Effector memory CD8-positive, alpha-beta T cell (primary cell): ENCODE data around the gene SLC4A1.

Experiments
- ATAC-seq: fragments of 150-1000 bp; cut with Tn5 transposase; replicated peaks from 2 replicates; pipeline ENCODE4 v1.10.0; 2021; ENCODE audit warnings: mild to moderate bottlenecking, moderate library complexity
- DNase-seq, 3 experiments: peaks; one replicate each; pipeline ENCODE4 v3.0.0; 2021
- H3K27ac Mint-ChIP-seq, 2 donors: one replicate each; pipeline ENCODE4 v1.8.0; 2022; ENCODE audit warnings: mild to moderate bottlenecking in 2 of 2, mixed read lengths in 2 of 2, moderate library complexity in 2 of 2
- H3K27me3 Mint-ChIP-seq, 2 donors: one replicate each; pipeline ENCODE4 v1.8.0; 2022; ENCODE audit warnings: mixed read lengths in 2 of 2
- H3K36me3 Mint-ChIP-seq: one replicate; pipeline ENCODE4 v1.8.0; 2022; ENCODE audit warnings: mild to moderate bottlenecking, moderate library complexity, mixed read lengths; ENCODE audit not compliant: insufficient read depth
- H3K4me1 Mint-ChIP-seq, 2 donors: one replicate each; pipeline ENCODE4 v1.8.0; 2022; ENCODE audit warnings: low read depth in 2 of 2, mixed read lengths in 2 of 2
- H3K4me3 Mint-ChIP-seq, 2 donors: one replicate each; pipeline ENCODE4 v1.8.0; 2022; ENCODE audit warnings: mild to moderate bottlenecking in 2 of 2, mixed read lengths in 2 of 2, moderate library complexity in 2 of 2
- H3K9me3 Mint-ChIP-seq, 2 donors: one replicate each; pipeline ENCODE4 v1.8.0; 2022; ENCODE audit warnings: mixed read lengths in 2 of 2

Gene SLC4A1

GRCh38 chr17:44198721-44199552 is 69.0 kb downstream of the SLC4A1 start:
- no peaks in the 10 kb centered on the region for H3K27me3 Mint-ChIP-seq
- no peaks in the 10 kb centered on the region for H3K9me3 Mint-ChIP-seq
- peaks cover 33 to 36% of the 10 kb centered on the region in 2 donors for H3K4me1 Mint-ChIP-seq
- DNase-seq (peak; percentile 27 to 40 (median 34)), ATAC-seq (peak; percentile 12)
- peaks cover 45% of the 10 kb centered on the region for H3K36me3 Mint-ChIP-seq
- peak overlapping the region; percentile 71 to 85 for H3K27ac Mint-ChIP-seq
- peak overlapping the region; percentile 81 to 83 for H3K4me3 Mint-ChIP-seq
